Coronary artery (tissue), 2 donors: ENCODE results near the gene TCFL5.
A peak's percentile ranks its signal among the peaks of the same experiment; 100 is the strongest.

ENCODE experiments used
- DNase-seq: peaks from one replicate; pipeline ENCODE4 v3.0.0-alpha.2; 2017; ENCODE audit warnings: low spot score
- H3K27ac ChIP-seq, 2 donors: fragments of 200-600 bp; sonication (generic); one replicate each; pipeline ENCODE4 v1.5.1; 2016 to 2019
- H3K4me3 ChIP-seq: fragments of 200-600 bp; sonication (generic); 2 replicates; pipeline ENCODE4 v1.5.1; 2016; ENCODE audit warnings: mild to moderate bottlenecking, moderate library complexity
- CTCF ChIP-seq: fragments of 200-600 bp; sonication (generic); IDR thresholded peaks from one replicate; pipeline ENCODE4 v1.5.1; 2019; ENCODE audit warnings: antibody characterized with exemption

Gene TCFL5

GRCh38 chr20:62806383-62807050 is 55.1 kb downstream of the TCFL5 start:
- no peak for TF ChIP-seq CTCF
- Histone ChIP-seq H3K4me3 (peak overlapping the region; percentile 95), H3K27ac (peak overlapping the region in 1 of 2 donors; percentile 94)
- DNase-seq, result no peak

DNA sequence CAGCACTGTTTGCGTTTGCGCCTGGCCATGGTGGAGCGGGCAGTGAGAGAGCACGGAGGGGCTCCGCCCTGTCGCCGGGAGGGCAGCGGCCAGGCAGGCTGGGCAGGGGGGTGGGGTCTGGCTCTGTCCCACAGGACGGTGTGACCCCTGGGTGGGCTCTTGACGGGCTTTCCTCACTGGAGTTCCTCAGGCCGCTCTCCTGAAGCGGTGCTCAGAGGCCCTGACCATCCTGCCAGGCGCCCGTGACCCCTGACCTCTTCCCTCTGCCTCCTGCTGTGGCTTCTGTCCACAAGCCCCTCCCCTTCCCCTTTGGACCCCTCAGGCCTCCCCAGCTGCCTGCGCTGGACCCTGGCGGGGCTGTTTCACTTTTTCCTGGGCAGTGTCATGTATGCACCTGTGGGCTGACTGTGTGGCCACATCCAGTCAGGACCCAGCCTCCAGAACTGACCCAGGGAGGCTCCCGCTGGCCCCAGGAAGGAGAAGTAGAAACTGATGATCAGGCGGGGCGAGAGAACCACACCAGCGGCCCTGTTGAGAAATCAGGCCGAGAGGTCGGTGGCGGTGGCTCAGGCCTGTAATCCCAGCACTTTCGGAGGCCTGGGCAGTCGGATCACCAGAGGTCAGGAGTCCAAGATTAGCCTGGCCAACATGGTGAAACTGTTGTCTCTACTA is 55.8 kb downstream of the TCFL5 start:
- peak overlapping the region; percentile 95 for H3K4me3 ChIP-seq
- TF ChIP-seq CTCF, result no peak
- no peak for DNase-seq
- H3K27ac ChIP-seq, result peak overlapping the region; percentile 86 to 94

DNA sequence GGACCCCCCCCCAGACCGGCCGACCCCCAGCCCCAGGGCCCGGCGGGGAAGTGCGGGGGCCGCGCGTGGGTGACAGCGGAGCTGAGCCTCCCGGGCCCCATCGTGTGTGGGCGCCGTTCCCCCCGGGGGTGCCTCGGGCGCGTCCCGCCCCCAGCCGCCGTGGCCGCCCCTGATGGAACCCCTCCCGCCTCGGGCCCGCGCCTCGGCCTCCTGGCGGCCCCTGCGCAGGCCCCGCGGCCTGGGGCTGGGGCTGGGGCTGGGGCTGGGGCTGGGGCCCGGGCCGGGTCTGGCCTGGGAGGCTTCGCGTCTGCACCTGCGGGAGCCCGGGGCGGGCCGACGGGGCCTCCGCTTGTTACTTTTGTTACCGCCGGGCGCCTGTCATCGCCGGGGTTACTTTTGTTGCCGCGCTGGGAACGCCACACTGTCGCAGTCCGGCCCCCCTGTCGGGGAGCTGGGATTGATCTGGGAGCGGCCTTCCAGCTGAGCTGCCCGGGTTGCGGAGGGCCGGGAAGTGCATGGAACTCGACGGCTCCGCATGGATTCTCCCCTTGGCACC is 56.4 kb downstream of the TCFL5 start:
- TF ChIP-seq CTCF, result no peak
- Histone ChIP-seq H3K4me3 (peak overlapping the region; percentile 95), H3K27ac (peak overlapping the region; percentile 86 to 94)
- DNase-seq, result no peak

DNA sequence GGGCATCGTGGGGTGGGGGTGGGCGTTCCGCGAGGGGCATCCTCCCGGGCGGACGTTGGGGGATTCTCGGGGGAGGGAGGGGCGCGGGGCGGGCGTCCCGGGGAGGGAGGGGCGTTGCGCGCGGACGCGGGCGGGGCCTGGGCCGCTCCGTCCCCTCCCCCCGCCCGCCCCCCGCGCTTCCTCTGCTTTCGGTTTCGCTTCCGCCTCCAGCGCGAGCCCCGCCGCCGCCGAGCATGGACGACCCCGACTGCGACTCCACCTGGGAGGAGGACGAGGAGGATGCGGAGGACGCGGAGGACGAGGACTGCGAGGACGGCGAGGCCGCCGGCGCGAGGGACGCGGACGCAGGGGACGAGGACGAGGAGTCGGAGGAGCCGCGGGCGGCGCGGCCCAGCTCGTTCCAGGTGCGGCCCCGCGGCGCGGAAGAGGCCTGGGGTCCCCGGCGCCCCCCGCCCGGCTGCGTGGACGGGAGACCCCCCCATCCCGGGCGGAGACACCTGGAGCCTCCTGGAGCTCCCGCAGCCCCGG is 56.9 kb downstream of the TCFL5 start, which contains the start of gene OGFR:
Gene OGFR, plus strand, starts transcription at position 209 of the 528 bp plus-strand sequence. Its CDS starts 25 bp downstream, at position 234.
- H3K27ac ChIP-seq, result peak within 1 kb of the TSS; percentile 86 to 94

GRCh38 chr20:62804021-62804626 is 57.5 kb downstream of the TCFL5 start:
- DNase-seq, result no peak
- Histone ChIP-seq H3K4me3 (peak overlapping the region; percentile 95), H3K27ac (peak overlapping the region; percentile 86 to 94)
- TF ChIP-seq CTCF, result no peak

More for the DNA sequence above, 56.9 kb downstream of the TCFL5 start, which contains the start of gene OGFR:
- DNase-seq, result no peak
- no peak for TF ChIP-seq CTCF
- H3K4me3 ChIP-seq, result peak within 1 kb of the TSS; percentile 95

DNA sequence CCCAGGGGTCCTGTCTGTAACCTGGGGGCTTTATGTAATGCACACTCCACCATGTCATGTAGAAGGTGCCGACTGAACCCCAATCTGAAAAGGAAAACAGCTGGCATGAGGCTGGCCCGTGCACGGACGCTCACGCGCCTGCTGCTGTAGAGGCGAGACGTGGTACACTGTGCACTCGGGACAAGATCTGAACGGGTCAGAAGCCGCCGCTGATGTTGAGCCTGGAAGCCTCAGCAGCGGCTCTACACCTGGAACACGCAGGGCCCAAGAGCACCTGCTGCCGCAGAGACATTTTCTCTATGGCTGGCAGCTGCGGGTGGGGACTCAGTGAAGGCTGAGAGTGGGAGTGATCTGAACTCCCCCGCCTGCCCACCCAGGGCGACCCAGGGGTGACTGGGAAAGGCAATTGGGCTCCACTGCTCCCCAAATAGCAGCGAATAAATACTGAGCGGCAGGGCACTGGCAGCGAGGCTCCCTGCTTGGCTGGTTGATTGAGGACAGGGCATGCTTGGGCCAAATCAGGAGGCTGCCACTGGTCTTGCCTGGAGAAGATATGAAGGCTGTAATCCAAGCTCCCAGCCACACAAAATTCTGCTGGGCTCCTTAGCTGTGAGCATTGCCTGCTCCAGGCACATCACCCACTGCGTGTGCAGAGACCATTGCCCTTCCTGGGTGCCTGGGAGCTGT is 59.5 kb downstream of the TCFL5 start:
- Histone ChIP-seq H3K27ac (peak overlapping the region in 1 of 2 donors; percentile 36), H3K4me3 (no peak overlapping the region)
- TF ChIP-seq CTCF, result no peak
- DNase-seq, result no peak
